Measurements from ENCODE around the gene TSN. TPM values are rescaled to one million over a fixed set of nuclear protein-coding genes. Genes with fewer than 3 reads are reported as not detected.
"Not testable (repeated sequence)": the region's sequence is repeated elsewhere in the genome, so short reads cannot be mapped to it uniquely, and the experiment has no call there.

Gene TSN
- polyA plus RNA-seq, 1 donor, result 56.9 TPM

- WGBS (ENCODE audit: insufficient coverage, low lambda C conversion rate), result 33% methylated on average over 4 of the region's 17 CpGs
These were observed 55.8 kb downstream of the TSN start for GRCh38 chr2:121810959-121811853.

GRCh38 chr2:121813083-121813482, 57.6 kb downstream of the TSN start:
- H3K36me3 ChIP-seq (ENCODE audit: control insufficient read depth, insufficient read depth, low read length); DNase-seq; H3K4me1 ChIP-seq (ENCODE audit: control insufficient read depth, insufficient read depth, low read length); H3K27me3 ChIP-seq (ENCODE audit: control insufficient read depth, insufficient read depth, low read length); H3K4me3 ChIP-seq (ENCODE audit: low read length); H3K27ac ChIP-seq (ENCODE audit: low read length); H3K9me3 ChIP-seq (ENCODE audit: control insufficient read depth, low read depth, low read length): not testable (repeated sequence)
- WGBS (ENCODE audit: insufficient coverage, low lambda C conversion rate), result no CpG with 5 or more reads among the region's 3 CpGs

More at GRCh38 chr2:121810959-121811853, 55.8 kb downstream of the TSN start:
- H3K9me3 ChIP-seq (ENCODE audit: control insufficient read depth, low read depth, low read length), result no peaks in the 10 kb centered on the region
- H3K4me3 ChIP-seq (ENCODE audit: low read length), result no peak overlapping the region
- no peaks in the 10 kb centered on the region for H3K4me1 ChIP-seq (ENCODE audit: control insufficient read depth, insufficient read depth, low read length)
- H3K36me3 ChIP-seq (ENCODE audit: control insufficient read depth, insufficient read depth, low read length), result no peaks in the 10 kb centered on the region
- H3K27me3 ChIP-seq (ENCODE audit: control insufficient read depth, insufficient read depth, low read length), result peaks cover under 1% of the 10 kb centered on the region
- peak; percentile 38 to 55 for DNase-seq
- no peak overlapping the region for H3K27ac ChIP-seq (ENCODE audit: low read length)

DNA sequence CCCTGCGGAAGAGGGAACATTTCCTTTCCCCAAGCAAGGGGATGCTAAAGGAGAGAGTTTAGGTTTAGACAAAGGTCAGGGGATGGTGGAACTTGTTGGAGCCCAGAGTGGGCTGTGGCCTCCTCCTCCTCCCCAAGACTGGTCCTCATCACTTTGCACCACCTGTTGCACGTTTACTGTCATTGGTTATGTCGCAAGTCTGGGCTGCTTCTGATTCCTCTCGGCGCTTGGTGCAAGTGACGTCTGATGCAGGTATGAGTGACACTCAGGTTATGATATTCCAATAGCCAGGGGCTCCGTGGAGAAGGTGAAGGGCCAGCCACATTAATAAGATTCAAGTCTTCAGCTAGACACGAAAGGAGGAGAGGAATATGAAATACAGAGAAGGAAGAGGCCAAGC, 59.8 kb downstream of the TSN start:
- no peaks in the 10 kb centered on the region for H3K4me1 ChIP-seq (ENCODE audit: control insufficient read depth, insufficient read depth, low read length)
- no peaks in the 10 kb centered on the region for H3K9me3 ChIP-seq (ENCODE audit: control insufficient read depth, low read depth, low read length)
- no CpG with 5 or more reads among the region's 8 CpGs for WGBS (ENCODE audit: insufficient coverage, low lambda C conversion rate)

DNA sequence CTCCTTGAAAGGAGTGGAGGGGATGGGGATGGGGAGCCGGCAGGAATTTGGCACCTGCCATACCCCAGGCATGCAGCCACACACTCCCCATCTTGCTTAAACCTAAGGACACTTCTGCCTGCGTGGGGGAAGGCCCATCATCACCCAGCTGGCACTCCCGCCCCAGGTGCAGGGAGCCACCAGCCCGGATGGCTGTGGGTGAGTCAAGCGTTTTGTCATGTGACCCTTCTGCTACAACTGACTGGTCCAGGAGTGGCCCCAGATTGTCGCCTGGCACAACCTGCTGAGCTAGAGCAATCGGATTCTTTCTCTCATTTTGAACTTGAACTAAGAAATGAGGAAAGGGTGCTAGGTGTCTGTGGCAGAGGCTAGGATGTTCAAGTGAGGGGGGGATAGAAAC, 61.3 kb downstream of the TSN start:
- WGBS (ENCODE audit: insufficient coverage, low lambda C conversion rate), result 94% methylated on average over 2 of the region's 7 CpGs
- H3K4me3 ChIP-seq (ENCODE audit: low read length), result no peak overlapping the region
- H3K36me3 ChIP-seq (ENCODE audit: control insufficient read depth, insufficient read depth, low read length), result no peaks in the 10 kb centered on the region
- DNase-seq, result no peak
- H3K4me1 ChIP-seq (ENCODE audit: control insufficient read depth, insufficient read depth, low read length), result no peaks in the 10 kb centered on the region
- no peaks in the 10 kb centered on the region for H3K9me3 ChIP-seq (ENCODE audit: control insufficient read depth, low read depth, low read length)
- peaks cover 5% of the 10 kb centered on the region for H3K27me3 ChIP-seq (ENCODE audit: control insufficient read depth, insufficient read depth, low read length)
- no peak overlapping the region for H3K27ac ChIP-seq (ENCODE audit: low read length)

More for the DNA sequence above, 59.8 kb downstream of the TSN start:
- no peak for DNase-seq
- Histone ChIP-seq H3K27ac (ENCODE audit: low read length) (no peak overlapping the region), H3K4me3 (ENCODE audit: low read length) (no peak overlapping the region), H3K36me3 (ENCODE audit: control insufficient read depth, insufficient read depth, low read length) (no peaks in the 10 kb centered on the region), H3K27me3 (ENCODE audit: control insufficient read depth, insufficient read depth, low read length) (peaks cover 5% of the 10 kb centered on the region)

- H3K36me3 ChIP-seq (ENCODE audit: control insufficient read depth, insufficient read depth, low read length); H3K9me3 ChIP-seq (ENCODE audit: control insufficient read depth, low read depth, low read length); H3K4me3 ChIP-seq (ENCODE audit: low read length); H3K4me1 ChIP-seq (ENCODE audit: control insufficient read depth, insufficient read depth, low read length); DNase-seq; H3K27me3 ChIP-seq (ENCODE audit: control insufficient read depth, insufficient read depth, low read length); H3K27ac ChIP-seq (ENCODE audit: low read length): not testable (repeated sequence)
- no CpG with 5 or more reads among the region's 1 CpG for WGBS (ENCODE audit: insufficient coverage, low lambda C conversion rate)
These were observed 61.9 kb downstream of the TSN start for GRCh38 chr2:121817304-121817703.

Other genes starting within 250 kb of the TSN start
- gene RNU4ATAC, start 224.8 kb upstream of the TSN start, polyA plus RNA-seq, result not detected
- 31.8 TPM for gene CLASP1, start 106.2 kb upstream of the TSN start, polyA plus RNA-seq
- gene NIFK, start 18.8 kb upstream of the TSN start, polyA plus RNA-seq, result 64.4 TPM